HCT116 (cell line): ENCODE measurements around the gene OR52A1. TPM values are rescaled to one million over a fixed set of nuclear protein-coding genes. Genes with fewer than 3 reads are reported as not detected.

Source experiments
- ATAC-seq: fragments of 200-7000 bp; cut with Tn5 transposase; 2 replicates; pipeline ENCODE4 v1.9.1; 2020; ENCODE audit warnings: mild to moderate bottlenecking, moderate library complexity
- BruUV-seq: library from RNA; stranded (reverse); fragments of 400-500 nt; replicated peaks from 2 replicates; lab custom pipeline; 2021; lab: Mats Ljungman, UMichigan
- CTCF ChIA-PET: fragments of 300-600 bp; sonication (Branson Sonifier 250); formaldehyde crosslinking; loops from one replicate; lab custom pipeline; 2021; ENCODE audit warnings: antibody characterized with exemption; lab: Charles Lee
- POLR2A ChIA-PET: fragments of 300-600, 350-600 bp; sonication (Branson Sonifier 250); formaldehyde crosslinking; loops from one replicate; lab custom pipeline; 2021; ENCODE audit warnings: antibody characterized with exemption; lab: Charles Lee
- RAD21 ChIA-PET, 2 experiments: fragments of 300-600 bp; sonication (Branson Sonifier 250); formaldehyde crosslinking; loops; one replicate each; lab custom pipeline; 2023; ENCODE audit warnings: low total read pairs in 2 of 2; ENCODE audit not compliant: uncharacterized antibody in 2 of 2, unreplicated experiment in 2 of 2, low non-redundant PET in 1 of 2; lab: Charles Lee
- DNase-seq: peaks from one replicate; pipeline ENCODE4 v3.0.0-alpha.2; 2010; ENCODE audit warnings: low read depth, low spot score
- H2AFZ ChIP-seq: fragments of 200-600 bp; shearing (Covaris generic), sonication (generic); 2 replicates; pipeline ENCODE4 v1.6.1; 2017; ENCODE audit warnings: low read depth, mixed run types, mixed read lengths, antibody characterized with exemption, low read length; ENCODE audit not compliant: poor library complexity, severe bottlenecking
- H3K27ac ChIP-seq: 2 replicates; pipeline ENCODE4 v1.5.1; 2012; ENCODE audit warnings: low read depth, low read length
- H3K27me3 ChIP-seq: fragments of 200-600 bp; sonication (generic); 2 replicates; pipeline ENCODE4 v1.6.1; 2016; ENCODE audit warnings: mixed run types, low read length, mixed read lengths; ENCODE audit not compliant: insufficient read depth
- H3K36me3 ChIP-seq, 2 experiments: fragments of 200-500 bp in 1 of 2; fragments of 200-600 bp in 1 of 2; sonication (Bioruptor generic) in 1 of 2; sonication (generic) in 1 of 2; 2 replicates each; pipeline versions ENCODE4 v1.5.1 to v1.6.1; 2014 to 2016; ENCODE audit warnings: low read length in 2 of 2, inconsistent platforms in 1 of 2, mixed read lengths in 1 of 2, mixed run types in 1 of 2; ENCODE audit not compliant: insufficient read depth in 2 of 2, control insufficient read depth in 1 of 2
- H3K4me1 ChIP-seq, 2 experiments: fragments of 200-600 bp in 1 of 2; sonication (generic) in 1 of 2; 2 replicates each; pipeline versions ENCODE4 v1.5.1 to v1.6.1; 2012 to 2017; ENCODE audit warnings: low read length in 2 of 2, inconsistent platforms in 1 of 2, mild to moderate bottlenecking in 1 of 2, mixed read lengths in 1 of 2, mixed run types in 1 of 2, moderate library complexity in 1 of 2; ENCODE audit not compliant: insufficient read depth in 2 of 2, control insufficient read depth in 1 of 2
- H3K4me2 ChIP-seq: fragments of 200-600 bp; sonication (generic); 2 replicates; pipeline ENCODE4 v1.6.1; 2017; ENCODE audit warnings: mixed run types, low read length, mixed read lengths
- H3K4me3 ChIP-seq, 2 experiments: fragments of 200-600 bp in 1 of 2; sonication (generic) in 1 of 2; replicated peaks in 1 of 2; 2 replicates each; pipeline ENCODE4 v1.5.1; 2011 to 2016; ENCODE audit warnings: low read length in 2 of 2, control low read depth in 1 of 2, low read depth in 1 of 2, mild to moderate bottlenecking in 1 of 2, mixed read lengths in 1 of 2, mixed run types in 1 of 2
- H3K79me2 ChIP-seq: fragments of 200-600 bp; sonication (generic); 2 replicates; pipeline ENCODE4 v1.6.1; 2017; ENCODE audit warnings: mild to moderate bottlenecking, mixed run types, low read length, moderate library complexity, mixed read lengths; ENCODE audit not compliant: insufficient read depth
- H3K9ac ChIP-seq: fragments of 200-600 bp; sonication (generic); 2 replicates; pipeline ENCODE4 v1.6.1; 2016; ENCODE audit warnings: low read length, mixed read lengths
- H3K9me2 ChIP-seq: fragments of 200-600 bp; sonication (generic), shearing (Covaris generic); 2 replicates; pipeline ENCODE4 v1.6.1; 2017; ENCODE audit warnings: mixed run types, mild to moderate bottlenecking, moderate library complexity; ENCODE audit not compliant: insufficient read depth
- H3K9me3 ChIP-seq, 2 experiments: fragments of 200-500 bp in 1 of 2; fragments of 200-600 bp in 1 of 2; sonication (Bioruptor generic) in 1 of 2; sonication (generic) in 1 of 2; 2 replicates each; pipeline ENCODE4 v1.6.1; 2014 to 2017; ENCODE audit warnings: low read length in 2 of 2, mixed read lengths in 2 of 2, inconsistent platforms in 1 of 2, low read depth in 1 of 2, mild to moderate bottlenecking in 1 of 2, mixed run types in 1 of 2, moderate library complexity in 1 of 2; ENCODE audit not compliant: control insufficient read depth in 1 of 2, insufficient read depth in 1 of 2
- H4K20me1 ChIP-seq: fragments of 200-600 bp; sonication (generic), shearing (Covaris generic); 2 replicates; pipeline ENCODE4 v1.6.1; 2017; ENCODE audit warnings: mixed run types, mild to moderate bottlenecking, moderate library complexity; ENCODE audit not compliant: insufficient read depth
- CBX3 ChIP-seq: IDR thresholded peaks from 2 replicates; pipeline ENCODE4 v1.6.1; 2012; ENCODE audit warnings: low read depth
- CEBPB ChIP-seq: IDR thresholded peaks from 2 replicates; pipeline ENCODE4 v1.6.1; 2012; ENCODE audit warnings: low read depth
- EGR1 ChIP-seq: IDR thresholded peaks from 2 replicates; pipeline ENCODE4 v1.6.1; 2012; ENCODE audit warnings: low read depth
- EZH2 ChIP-seq: fragments of 200-600 bp; sonication (generic); IDR thresholded peaks from 2 replicates; pipeline ENCODE4 v1.6.1; 2017; ENCODE audit warnings: antibody characterized with exemption, mixed run types
- EZH2phosphoT487 ChIP-seq: fragments of 200-600 bp; IDR thresholded peaks from 2 replicates; pipeline ENCODE4 v1.6.1; 2018; ENCODE audit warnings: antibody characterized with exemption, borderline replicate concordance
- JUND ChIP-seq: IDR thresholded peaks from 2 replicates; pipeline ENCODE4 v1.6.1; 2012
- RAD21 ChIP-seq: IDR thresholded peaks from 2 replicates; pipeline ENCODE4 v1.6.1; 2012; ENCODE audit warnings: low read depth, mild to moderate bottlenecking
- SIN3A ChIP-seq: IDR thresholded peaks from 2 replicates; pipeline ENCODE4 v1.6.1; 2012; ENCODE audit warnings: low read depth
- SP1 ChIP-seq: IDR thresholded peaks from 2 replicates; pipeline ENCODE4 v1.6.1; 2012; ENCODE audit warnings: low read depth
- SRF ChIP-seq: IDR thresholded peaks from 2 replicates; pipeline ENCODE4 v1.6.1; 2012; ENCODE audit warnings: low read depth
- TCF7L2 ChIP-seq: IDR thresholded peaks from 2 replicates; pipeline ENCODE4 v1.7.0; 2011; ENCODE audit warnings: borderline replicate concordance, inconsistent platforms; ENCODE audit not compliant: insufficient read depth, insufficient read length; ENCODE audit errors: extremely low read depth
- YY1 ChIP-seq: IDR thresholded peaks from 2 replicates; pipeline ENCODE4 v1.6.1; 2011; ENCODE audit warnings: low read length, low read depth, moderate library complexity, mild to moderate bottlenecking; ENCODE audit not compliant: insufficient replicate concordance; ENCODE audit errors: extremely low read depth
- ZFX ChIP-seq: fragments of 450-650 bp; IDR thresholded peaks from 2 replicates; pipeline ENCODE4 v1.6.1; 2017
- ZNF274 ChIP-seq: fragments of 200-500 bp; sonication (Bioruptor generic); IDR thresholded peaks from 2 replicates; pipeline ENCODE4 v1.6.1; 2014; ENCODE audit warnings: mild to moderate bottlenecking, low read depth, low read length, inconsistent platforms
- intact Hi-C: fragments of 100-400 bp; cut with micrococcal nuclease; formaldehyde crosslinking; loops from 2 replicates; pipeline ENCODE4 v1.10.0; 2022
- total RNA-seq: library from RNA; stranded (reverse); gene quantifications from one replicate; pipeline ENCODE4 v1.2.1, GENCODE V29; 2021; ENCODE audit not compliant: unreplicated experiment
- TF ChIP-seq, protein P1 (sequence below), 3 experiments: fragments of 200-600 bp in 1 of 3; sonication (generic) in 1 of 3; IDR thresholded peaks in 2 of 3; conservative IDR thresholded peaks in 1 of 3; 2 replicates each; pipeline ENCODE4 v1.5.1; 2012 to 2017; ENCODE audit warnings: low read depth in 2 of 3, low read length in 2 of 3, antibody characterized with exemption in 1 of 3, borderline replicate concordance in 1 of 3, control low read depth in 1 of 3, mild to moderate bottlenecking in 1 of 3, mixed read lengths in 1 of 3, mixed run types in 1 of 3, moderate library complexity in 1 of 3; ENCODE audit not compliant: insufficient read depth in 1 of 3
- TF ChIP-seq, protein P2 (sequence below): IDR thresholded peaks from 2 replicates; pipeline ENCODE4 v1.6.1; 2012; ENCODE audit warnings: low read depth
- TF ChIP-seq, protein P3 (sequence below): IDR thresholded peaks from 2 replicates; pipeline ENCODE4 v1.6.1; 2012

Gene OR52A1
- total RNA-seq, 1 experiment from 2014 or later: not detected

DNA sequence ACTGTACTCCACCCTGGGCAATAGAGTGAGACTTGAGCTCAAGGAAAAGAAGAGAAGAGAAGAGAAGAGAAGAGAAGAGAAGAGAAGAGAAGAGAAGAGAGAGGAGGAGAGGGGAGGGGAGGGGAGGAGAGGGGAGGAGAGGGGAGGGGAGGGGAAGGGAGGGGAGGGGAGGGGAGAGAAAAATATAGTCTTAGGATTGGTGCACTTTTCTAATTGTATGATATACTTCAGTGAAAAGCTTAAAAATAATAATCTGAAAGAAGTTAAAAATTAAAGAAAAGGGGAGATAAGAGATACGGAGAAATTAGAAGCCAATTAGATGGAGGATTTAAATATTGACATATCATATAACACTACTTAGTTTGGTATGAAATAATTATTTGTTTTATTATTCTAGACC is 35.7 kb downstream of the OR52A1 start (continued):
- TF ChIP-seq, protein P1, sequence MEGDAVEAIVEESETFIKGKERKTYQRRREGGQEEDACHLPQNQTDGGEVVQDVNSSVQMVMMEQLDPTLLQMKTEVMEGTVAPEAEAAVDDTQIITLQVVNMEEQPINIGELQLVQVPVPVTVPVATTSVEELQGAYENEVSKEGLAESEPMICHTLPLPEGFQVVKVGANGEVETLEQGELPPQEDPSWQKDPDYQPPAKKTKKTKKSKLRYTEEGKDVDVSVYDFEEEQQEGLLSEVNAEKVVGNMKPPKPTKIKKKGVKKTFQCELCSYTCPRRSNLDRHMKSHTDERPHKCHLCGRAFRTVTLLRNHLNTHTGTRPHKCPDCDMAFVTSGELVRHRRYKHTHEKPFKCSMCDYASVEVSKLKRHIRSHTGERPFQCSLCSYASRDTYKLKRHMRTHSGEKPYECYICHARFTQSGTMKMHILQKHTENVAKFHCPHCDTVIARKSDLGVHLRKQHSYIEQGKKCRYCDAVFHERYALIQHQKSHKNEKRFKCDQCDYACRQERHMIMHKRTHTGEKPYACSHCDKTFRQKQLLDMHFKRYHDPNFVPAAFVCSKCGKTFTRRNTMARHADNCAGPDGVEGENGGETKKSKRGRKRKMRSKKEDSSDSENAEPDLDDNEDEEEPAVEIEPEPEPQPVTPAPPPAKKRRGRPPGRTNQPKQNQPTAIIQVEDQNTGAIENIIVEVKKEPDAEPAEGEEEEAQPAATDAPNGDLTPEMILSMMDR (IDR thresholded peaks at IDR 0.05 in 2 of 3, conservative IDR thresholded peaks at IDR 0.05 in 1 of 3; ENCODE audit: borderline replicate concordance in 1 of 3, insufficient read depth in 1 of 3, low read depth in 2 of 3, low read length in 2 of 3): no peak
- TF ChIP-seq YY1 (no peak), SIN3A (no peak), EGR1 (no peak), ZNF274 (no peak)
- TF ChIP-seq, protein P2, sequence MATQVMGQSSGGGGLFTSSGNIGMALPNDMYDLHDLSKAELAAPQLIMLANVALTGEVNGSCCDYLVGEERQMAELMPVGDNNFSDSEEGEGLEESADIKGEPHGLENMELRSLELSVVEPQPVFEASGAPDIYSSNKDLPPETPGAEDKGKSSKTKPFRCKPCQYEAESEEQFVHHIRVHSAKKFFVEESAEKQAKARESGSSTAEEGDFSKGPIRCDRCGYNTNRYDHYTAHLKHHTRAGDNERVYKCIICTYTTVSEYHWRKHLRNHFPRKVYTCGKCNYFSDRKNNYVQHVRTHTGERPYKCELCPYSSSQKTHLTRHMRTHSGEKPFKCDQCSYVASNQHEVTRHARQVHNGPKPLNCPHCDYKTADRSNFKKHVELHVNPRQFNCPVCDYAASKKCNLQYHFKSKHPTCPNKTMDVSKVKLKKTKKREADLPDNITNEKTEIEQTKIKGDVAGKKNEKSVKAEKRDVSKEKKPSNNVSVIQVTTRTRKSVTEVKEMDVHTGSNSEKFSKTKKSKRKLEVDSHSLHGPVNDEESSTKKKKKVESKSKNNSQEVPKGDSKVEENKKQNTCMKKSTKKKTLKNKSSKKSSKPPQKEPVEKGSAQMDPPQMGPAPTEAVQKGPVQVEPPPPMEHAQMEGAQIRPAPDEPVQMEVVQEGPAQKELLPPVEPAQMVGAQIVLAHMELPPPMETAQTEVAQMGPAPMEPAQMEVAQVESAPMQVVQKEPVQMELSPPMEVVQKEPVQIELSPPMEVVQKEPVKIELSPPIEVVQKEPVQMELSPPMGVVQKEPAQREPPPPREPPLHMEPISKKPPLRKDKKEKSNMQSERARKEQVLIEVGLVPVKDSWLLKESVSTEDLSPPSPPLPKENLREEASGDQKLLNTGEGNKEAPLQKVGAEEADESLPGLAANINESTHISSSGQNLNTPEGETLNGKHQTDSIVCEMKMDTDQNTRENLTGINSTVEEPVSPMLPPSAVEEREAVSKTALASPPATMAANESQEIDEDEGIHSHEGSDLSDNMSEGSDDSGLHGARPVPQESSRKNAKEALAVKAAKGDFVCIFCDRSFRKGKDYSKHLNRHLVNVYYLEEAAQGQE: no peak

DNA sequence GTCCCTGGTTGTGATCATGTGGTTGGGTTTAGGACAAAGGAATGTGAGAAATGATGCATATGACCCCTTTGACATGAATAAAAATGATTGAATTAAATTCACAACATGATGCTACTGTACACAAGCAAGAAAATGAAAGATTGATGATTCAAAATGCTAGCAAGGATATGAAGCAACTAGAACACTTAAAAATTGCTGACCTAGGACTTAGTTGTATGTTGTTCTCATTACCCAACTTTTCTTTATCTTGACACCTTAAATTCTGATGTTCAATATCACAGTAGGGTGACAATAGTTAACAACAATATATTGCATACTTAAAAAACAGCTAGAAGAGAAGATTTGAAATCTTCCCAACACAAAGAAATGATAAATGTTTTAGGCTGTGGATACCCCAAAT is 37.0 kb downstream of the OR52A1 start:
- intact Hi-C loops: no loop called here
- ATAC-seq (no peak), DNase-seq (no peak)
- ChIA-PET CTCF (no interaction called here), POLR2A (no interaction called here), RAD21 (no interaction called here)
- H3K4me1 ChIP-seq: no peaks in the 10 kb centered on the region
- H3K27ac ChIP-seq: no peak overlapping the region
- H2AFZ ChIP-seq: no peak overlapping the region
- peaks cover 58% of the 10 kb centered on the region for H3K27me3 ChIP-seq
- H3K9me3 ChIP-seq: no peaks in the 10 kb centered on the region
- no peak overlapping the region for H3K4me3 ChIP-seq
- no peaks in the 10 kb centered on the region; the same call in 1 of the 2 replicates for H4K20me1 ChIP-seq
- H3K36me3 ChIP-seq: no peaks in the 10 kb centered on the region
- no peak overlapping the region for H3K9ac ChIP-seq
- no peaks in the 10 kb centered on the region for H3K9me2 ChIP-seq
- H3K79me2 ChIP-seq: no peaks in the 10 kb centered on the region
- no TSS peak for BruUV-seq
- H3K4me2 ChIP-seq: no peak overlapping the region
- no peak for TF ChIP-seq JUND
- no peak for TF ChIP-seq SRF
- TF ChIP-seq, protein P2: no peak
- TF ChIP-seq YY1: no peak
- no peak for TF ChIP-seq CEBPB
- no peak for TF ChIP-seq EGR1
- no peak for TF ChIP-seq SIN3A
- no peak for TF ChIP-seq ZNF274
- no peak for TF ChIP-seq TCF7L2
- no peak for TF ChIP-seq RAD21
- no peak for TF ChIP-seq EZH2
- no peak for TF ChIP-seq ZFX
- TF ChIP-seq EZH2phosphoT487: no peak
- TF ChIP-seq CBX3: no peak
- TF ChIP-seq SP1: no peak
- TF ChIP-seq, protein P3, sequence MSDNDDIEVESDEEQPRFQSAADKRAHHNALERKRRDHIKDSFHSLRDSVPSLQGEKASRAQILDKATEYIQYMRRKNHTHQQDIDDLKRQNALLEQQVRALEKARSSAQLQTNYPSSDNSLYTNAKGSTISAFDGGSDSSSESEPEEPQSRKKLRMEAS: no peak
